ENCODE results near the gene TXLNG.

The TXLNG gene

DNA sequence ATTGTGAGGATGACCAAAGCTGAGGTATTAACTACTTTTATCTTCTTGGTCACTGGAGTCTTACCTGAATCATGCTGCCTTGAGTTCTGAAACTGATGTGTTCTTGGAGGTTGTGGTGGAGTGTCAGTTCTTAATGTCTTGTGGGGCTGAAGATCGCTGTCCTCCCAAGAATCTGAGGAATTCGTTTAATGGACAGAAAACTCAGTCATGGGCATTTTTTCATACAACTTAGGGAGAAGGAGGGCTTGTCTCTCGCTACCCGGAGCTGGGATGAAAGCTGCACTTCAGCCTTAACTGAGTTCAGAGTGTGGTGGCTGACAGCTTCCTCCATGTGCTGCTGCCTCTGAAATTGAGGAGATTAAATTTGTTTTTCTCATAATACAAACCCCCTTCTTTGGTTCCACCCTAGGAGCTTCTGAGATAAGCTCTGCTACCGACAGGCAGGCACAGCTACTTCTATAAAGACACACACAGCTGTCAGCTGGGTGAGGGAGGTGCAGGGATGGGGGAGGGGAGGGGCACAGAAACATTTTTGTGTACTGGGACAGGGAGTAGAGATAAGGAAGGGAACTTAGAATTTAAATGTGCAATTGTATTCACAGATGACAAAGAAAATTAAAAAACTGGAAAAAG lies 53.1 kb downstream of the TXLNG start:
- DNase-seq, result no peak

DNA sequence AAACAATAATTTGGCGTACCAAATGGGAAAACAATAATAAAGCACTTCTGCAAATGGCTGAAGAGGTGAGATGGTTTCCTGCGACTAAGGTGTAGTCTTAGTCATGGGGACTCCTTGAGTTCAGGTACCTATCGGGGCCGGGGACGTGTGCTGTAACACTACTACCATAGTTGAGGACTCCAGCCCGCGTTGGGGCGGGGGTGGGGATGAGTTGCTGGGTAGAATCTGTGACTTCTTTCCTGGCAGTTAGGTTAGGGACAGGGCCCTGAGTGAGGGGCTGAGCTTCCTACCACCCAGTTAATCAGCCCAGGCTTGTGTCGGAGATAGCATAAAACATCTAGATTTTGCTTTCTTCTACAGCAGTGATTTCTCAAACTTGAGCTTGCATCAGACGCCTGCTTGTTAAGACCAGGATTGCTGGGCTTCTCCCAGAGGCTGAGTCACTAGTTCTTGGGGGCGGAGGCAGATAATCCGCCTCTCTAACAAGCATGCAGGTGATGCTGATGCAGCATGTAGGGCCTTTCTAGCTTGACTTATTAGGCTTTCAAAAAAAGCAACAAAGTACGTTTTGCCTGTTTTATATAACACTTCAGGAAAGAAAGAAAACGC lies 53.7 kb downstream of the TXLNG start:
- no peak for DNase-seq

DNA sequence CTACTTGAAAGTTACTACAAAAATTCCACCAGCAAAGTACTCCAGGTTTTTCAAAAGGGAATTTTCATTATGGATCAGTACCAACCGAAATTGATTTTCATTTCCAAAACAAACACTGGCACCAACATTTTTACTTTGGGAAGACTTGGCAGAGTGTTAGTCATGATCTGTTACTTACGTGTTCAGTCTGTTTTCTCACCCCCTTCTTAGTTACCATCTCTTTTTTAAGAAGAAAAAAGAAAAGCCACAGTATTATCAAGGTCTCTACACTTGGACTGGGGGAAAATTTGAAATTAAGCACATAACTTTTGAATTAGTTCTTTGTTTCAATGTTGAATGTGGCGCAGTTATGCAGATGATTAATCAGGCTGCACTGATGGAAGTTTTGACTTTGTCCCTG lies 56.4 kb downstream of the TXLNG start:
- no peak for DNase-seq

DNA sequence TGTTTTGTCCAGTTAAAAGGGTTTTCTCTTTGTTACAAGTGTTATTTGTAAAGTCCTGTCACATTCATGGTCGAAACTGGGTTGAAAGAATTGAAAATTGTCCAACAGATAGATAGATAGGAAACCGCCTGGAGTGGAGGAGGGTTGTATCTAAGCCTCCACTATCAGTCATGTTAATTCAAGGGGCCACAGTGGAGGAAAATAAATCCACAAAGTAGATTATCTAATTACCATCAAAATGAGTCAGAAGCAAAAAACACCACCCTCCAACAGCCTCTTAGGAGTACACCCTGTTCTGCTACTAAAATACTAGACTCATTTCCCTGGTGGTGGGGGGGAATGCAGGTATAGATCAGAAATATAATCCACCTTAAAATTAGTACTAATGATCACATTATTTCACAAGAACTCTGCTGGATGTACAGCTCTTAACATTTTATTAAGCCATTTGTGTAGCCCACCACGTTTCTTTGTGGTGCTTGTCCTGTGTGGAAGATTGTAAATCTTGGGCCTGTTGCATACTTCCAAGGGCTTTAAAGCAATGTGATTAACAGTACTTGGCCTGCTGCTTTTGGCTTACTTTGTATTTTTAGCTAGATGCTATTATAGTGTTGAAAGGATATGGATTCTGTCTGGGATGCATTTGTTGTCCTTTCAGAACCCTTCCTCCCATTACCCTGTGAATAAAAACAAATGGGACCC lies 57.1 kb downstream of the TXLNG start:
- no peak for DNase-seq

DNA sequence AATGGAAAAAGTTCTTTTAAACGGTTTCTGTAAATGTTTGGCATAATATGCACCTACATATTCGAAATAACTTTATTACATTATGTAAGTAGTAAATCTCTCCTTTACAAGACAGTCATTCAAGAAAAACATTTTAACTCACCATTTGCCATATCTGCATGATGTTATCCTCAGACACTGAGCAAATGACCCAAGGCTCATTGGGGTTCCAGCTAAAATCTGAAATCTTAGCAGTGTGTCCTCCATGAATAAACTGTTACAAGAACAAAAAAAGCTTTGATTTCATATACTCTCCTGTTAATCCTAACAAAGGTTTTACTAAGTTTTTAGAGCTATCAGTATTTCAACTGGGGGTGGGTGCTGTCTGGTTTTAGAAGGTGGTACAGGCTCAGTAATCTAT lies 59.4 kb downstream of the TXLNG start:
- DNase-seq, result no peak

DNA sequence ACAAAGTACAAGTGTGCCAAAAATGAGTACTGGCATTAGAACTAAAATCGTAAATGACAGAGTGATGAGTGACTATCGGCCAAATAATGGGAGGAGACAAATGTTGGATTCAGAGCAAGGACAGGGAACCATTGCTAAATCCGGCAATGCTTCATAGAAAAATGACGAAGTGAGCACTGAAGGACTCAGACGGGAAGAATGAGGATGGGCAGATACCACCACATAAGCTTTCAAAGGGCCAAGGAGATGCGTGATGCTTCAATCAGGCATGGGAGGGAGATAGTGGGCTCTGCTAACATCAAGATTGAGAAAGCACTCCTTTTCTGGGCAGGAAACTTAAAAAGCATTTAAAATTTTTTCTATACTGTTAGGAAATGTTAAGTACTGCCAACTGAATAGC lies 62.3 kb downstream of the TXLNG start:
- no peak for DNase-seq

DNA sequence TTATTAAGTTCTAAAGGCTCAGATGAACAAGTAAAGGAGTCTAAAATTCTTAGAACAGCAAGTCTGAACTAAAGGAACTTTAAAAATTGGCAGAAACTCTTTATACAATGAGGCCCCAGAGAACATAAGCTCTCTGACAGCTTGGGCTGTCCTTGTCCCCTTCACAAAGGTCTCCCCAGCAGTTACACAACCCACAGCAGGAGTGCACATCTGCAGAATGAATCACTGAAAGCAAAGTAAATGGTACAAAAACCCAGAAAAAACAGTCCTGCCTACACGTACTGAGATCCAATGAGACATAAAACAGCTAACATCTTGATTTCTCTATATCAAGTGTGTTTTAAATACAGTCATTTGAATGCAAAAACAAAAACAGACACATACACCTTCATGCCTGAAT lies 65.2 kb downstream of the TXLNG start:
- DNase-seq, result no peak

DNA sequence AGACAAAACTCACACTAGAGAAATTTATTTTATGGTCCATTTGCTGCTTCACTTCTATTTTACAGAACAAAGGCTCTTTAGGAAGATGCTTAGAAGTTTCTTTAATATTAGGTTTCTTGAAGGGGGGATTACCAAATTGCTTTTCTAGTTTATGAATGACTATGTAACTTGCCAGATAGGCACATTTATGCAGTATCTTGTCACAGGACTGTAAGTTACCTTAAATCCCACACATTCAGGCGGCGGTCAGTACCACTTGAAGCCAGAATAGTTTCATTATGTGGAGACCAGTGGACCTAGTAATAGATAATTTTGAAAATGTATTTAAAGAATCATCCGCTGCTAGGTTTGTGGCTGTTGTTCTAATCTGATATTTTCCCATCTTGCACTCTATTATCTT lies 65.6 kb downstream of the TXLNG start:
- no peak for DNase-seq

DNA sequence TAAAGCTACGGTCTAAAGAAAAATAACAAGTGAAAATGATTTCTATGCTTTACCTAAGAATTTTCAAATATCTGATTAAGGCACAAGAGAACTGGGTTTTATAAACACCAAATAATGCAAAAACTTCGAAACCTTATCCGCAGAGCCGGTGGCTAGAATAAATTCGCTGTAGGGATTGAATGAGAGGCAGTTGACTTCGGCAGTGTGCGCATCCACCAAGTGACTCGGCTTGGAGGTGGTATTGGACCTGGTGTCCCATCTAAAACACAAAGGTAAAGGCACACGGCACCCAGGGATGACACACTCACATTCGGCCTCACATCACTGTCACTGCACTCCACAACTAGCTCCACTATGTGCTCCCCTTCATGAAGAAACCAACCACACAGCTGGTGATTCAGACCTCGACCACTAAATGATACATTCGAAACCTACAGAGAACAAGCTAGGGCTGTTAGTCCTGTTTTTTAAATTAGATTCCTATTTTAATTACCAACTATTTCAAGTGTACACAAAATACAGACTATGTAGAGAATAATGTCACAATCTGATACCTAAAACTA lies 66.4 kb downstream of the TXLNG start:
- no peak for DNase-seq

DNA sequence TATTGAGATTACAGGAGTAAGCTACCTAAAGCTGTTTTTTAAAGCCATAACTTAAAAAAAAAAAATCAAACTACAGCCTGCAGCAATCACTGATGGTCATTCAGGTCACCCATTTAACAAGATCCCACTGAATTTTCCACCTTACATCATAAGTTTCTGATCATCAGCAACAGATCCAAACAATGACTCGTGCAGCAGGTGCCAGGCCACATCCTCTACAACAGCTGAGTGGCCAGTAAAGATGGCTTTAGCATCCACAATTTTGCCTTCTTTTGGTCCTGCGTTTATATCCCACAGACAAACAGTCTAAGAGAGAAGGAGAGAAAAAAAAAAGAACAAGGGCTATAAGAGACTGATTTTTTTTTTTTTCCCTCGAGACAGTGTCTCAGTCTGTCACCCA lies 67.3 kb downstream of the TXLNG start:
- no peak for DNase-seq

DNA sequence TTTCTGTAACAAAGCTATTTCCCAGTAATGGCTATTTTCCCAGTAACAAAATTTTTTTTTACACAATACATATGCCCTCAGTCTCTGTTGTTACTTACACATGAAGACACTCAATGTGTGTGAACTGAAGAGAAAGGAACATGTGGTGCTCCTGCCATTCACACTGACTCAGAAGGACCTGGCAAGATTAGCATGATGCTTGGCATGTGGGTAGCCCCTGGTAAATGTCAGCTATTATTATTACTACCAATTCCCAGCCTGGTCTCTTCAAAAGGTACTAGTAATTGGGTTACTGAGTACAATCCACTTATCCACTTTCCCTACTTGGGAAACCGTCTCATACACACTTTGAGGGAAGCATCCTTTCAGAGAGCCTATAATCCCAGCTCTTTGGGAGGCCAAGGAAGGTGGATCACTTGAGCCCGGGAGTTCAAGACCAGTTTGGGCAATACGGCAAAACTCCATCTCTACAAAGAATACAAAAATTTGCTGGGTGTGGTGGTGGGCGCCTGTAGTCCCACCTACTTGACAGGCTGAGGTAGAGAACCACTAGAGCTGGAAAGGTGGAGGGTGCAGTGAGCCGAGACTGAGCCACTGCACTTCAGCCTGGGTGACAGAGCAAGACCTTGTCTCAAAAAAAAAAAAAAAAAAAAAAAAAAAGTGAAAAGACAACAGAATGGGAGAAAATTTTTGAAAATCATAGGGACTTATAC lies 69.3 kb downstream of the TXLNG start:
- DNase-seq, result no peak

DNA sequence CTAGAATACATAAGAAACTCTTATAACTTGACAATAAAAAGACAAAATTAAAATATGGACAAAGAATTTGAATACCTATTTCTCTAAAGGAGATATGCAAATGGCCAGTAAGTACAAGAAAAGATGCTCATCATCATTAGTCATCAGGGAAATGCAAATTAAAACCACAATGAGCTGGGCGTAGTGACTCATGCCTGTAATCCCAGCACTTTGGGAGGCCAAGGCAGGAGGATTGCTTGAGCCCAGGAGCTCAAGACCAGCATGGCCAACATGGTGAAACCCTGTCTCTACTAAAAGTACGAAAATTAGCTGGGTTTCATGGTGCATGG lies 69.8 kb downstream of the TXLNG start:
- DNase-seq, result peak; percentile 21 to 39

DNA sequence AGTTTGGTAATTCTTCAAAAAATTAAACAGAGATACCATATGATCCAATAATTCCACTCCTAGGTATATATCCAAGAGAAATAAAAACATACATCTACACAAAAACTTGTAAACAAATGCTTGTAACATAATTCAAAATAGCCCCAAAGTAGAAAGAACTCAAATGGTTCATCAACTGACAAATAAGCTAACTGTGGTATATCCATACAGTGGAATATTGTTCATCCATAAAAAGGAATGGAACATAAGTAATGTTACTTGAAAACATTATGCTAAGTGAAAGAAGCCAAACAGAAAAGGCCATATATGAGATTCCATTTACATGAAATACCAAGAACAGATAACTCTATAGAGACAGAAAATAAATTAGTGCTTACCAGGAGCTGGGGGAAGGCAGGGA lies 70.5 kb downstream of the TXLNG start:
- no peak for DNase-seq

DNA sequence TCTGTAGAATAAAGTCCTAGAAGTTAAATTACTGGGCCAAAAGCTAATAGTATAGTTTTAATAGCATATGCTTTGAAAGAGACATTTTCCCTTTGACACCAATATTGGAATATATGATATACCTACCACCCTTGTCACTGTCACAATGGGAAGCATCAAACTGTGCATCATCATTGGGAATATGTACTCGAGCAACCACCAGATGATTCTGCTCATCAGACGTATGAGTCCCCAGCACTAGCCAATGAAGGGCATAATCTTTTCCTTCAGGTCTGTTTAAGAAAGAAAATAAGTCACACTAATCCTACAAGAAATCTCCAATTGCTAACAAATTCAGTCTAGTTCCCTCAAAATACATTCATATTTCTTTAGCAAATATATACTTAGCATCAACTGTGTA lies 76.6 kb downstream of the TXLNG start:
- DNase-seq, result no peak

DNA sequence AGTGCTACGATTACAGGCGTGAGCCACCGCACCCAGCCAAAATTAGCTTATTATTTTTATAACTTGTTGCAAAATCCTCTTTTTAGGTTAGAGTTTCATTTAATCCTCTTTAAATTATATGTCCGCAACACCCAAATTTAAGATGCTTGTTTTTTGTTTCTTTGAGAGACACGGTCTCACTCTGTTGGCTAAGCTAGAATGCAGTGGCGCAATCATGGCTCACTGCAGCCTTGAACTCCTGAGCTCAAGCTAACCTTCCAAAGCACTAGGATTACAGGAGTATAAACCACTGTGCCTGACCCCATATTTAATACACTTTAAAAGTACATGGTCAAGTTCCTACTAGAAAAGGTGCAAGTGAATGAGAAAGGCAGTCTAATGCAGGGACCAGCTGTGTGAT lies 81.7 kb downstream of the TXLNG start:
- DNase-seq, result no peak

DNA sequence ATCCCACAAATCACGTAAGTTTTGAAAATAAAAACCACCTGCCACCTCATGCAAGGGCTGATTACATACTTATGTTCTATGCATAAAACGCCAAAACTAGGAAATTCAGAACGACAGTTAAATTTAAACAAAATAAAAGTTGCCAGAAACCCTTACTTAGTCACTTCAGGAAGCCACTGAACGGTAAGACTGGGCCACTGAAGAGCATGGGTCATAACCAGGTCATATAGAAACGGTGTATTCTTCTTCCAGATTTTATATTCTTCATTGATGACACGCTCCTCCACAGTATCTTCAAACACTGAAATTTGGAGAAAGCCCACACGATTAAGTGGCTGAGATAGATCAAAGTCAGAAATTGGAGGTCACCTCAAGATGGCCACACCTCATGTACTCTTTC lies 82.7 kb downstream of the TXLNG start:
- no peak for DNase-seq

DNA sequence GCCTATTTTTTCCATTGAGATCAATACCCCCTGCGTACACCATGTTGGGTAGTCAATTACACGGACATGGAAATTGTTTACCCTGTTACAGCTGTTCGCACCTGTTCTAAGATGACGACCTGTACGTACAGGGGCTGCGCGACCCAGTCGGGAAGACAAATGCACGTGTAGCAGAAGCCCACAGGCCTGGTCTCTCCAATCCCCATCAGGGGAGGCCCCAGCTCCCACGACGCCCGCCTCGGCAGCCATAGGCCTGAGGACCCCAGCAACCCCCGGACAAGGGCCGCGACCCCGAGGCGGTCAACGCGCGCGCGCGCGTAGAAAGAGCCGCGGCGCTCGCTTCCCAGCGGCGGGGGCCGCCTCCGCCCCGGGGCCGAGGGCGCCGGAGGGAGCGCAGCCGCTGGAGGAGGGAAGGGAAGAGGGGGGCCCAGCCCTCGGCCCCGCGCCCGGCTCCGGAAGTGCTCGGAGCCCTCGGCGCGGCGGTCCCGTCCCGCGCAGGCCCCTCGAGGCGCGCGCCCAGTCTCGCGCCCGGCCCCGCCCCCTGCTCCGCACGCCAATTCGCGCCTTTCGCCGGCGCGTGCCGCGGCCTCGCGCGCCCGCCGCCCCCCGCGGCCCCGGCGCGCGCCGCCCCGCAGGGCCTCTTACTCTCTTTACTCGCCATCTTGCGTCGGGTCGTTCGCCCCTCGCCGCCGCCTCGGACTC lies 83.3 kb downstream of the TXLNG start:
- peak; percentile 47 to 65 for DNase-seq

DNA sequence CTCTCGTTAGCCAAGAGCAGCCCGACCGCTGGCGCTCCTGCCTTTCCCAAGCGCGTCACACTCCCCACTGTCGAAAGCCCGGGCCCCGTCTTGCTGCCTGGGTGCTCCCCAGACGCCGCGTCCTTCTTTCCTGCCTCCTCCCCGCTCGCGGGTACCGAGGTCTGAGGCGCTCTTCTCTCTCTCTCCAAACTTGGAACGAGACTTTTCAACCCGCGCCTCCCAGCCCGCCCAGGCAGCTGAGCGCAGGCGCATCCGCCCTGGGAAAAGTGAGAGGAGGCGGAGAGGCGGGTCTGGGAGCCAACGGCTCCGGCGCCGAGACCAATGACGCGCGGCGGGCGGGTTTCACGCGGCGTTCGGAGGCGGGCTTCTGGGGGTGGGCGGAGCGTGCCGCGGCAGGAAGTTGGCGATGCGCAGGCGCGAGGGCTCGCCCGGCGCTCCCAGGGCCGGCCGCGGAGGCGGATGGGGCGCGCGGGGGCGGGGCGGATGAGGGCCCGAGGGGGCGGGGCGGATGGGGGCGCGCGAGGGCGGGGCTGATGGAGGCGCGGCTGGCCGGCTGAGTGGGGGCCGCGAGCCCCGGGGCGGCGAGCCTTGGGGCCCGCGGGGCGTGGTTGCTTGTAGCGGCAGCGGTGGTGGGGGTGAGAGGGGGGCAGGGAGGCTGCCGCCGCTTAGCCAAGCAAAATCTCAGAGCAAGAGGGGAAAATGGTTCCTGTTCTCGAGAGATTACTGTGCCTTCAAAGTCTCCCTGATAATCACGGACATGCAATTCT lies 84.0 kb downstream of the TXLNG start, which contains the start of gene RBBP7:
Gene RBBP7, minus strand, starts transcription at position 268 of the 767 bp plus-strand sequence. CDS start 309 bp downstream, outside the sequence.
- DNase-seq, result peak; percentile 86 to 88

DNA sequence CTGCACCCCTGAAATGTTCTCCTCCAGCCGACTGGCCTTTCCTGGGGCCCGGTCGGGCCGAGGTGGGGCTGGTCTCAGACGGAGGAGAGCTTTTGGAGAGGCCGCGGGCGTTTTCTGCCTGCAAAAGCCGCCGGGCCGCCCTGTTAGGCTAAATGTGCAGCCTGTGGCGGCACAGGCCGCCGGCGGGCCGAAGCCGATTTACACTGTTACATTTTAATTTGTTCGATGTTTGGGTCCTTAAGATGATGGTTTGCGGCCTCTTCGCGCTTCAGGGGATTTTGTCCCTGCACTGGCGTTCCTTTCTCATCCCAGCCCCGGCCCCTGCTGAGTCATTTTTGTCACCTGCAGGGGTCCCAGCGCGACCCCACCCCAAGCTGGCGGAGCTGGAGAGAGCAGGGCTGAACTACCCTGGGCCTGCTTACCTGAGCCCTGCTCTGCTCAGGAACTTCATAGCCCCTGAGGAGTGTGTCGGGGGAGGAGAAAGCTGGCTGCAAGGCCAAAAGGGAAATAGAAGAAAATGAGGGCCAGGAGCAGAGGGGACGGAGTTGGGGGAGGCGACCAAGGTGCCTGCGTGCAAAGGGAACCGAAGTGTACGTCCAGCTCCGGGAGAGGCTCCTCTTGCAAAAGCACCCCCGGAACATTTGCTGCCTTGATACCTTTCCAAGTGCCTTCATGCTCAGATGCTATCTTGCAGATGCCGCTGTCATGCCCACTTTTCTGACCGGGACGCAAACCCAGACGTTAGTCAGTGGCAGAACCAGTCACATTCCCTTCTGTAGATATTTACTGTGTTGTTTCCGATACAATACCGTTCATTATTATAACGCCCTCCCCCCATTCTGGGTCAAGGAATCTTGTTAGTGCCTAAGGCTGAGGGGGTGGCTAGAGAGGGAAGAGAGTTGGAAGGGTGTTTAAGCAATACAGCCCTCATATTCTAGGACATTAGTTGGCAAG lies 84.9 kb downstream of the TXLNG start:
- peak in 1 of 2 donors; percentile 18 for DNase-seq

DNA sequence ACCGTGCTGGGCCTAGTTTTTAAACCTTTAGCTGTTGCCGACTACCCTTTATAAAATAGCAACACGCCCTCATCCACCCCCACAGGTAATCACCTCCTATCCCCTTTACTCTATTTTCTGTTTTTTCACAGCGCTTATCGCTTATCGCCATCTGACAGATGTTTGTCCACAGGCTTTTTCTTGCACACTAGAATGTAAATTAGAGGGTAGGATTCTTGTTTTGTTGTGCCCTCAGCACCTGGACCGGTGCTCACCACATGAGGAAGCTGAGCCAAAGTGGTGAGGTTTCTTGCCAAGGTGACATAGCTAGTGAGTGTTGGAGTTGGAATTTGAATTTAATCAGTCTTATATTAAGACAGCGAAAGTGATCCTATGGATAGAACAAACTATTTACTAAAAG lies 86.8 kb downstream of the TXLNG start:
- DNase-seq, result no peak
